ENCODE measurements around the gene PNPLA6. TPM values are rescaled to one million over a fixed set of nuclear protein-coding genes. Genes with fewer than 3 reads are reported as not detected.
"Not testable (repeated sequence)": the region's sequence is repeated elsewhere in the genome, so short reads cannot be mapped to it uniquely, and the experiment has no call there.

The PNPLA6 gene
- total and polyA plus RNA-seq, 2 of the 8 experiments (the other 6 are each of a cell fraction or from before 2014, with no cell fraction given): 55.1 to 121 TPM

- not testable (repeated sequence) for H3K18ac ChIP-seq (ENCODE audit: extremely low read depth, low read length); H3K4ac ChIP-seq (replicated peaks; ENCODE audit: insufficient read length, low read depth, low read length); H3K56ac ChIP-seq (replicated peaks; ENCODE audit: insufficient read length, low read depth, low read length); DNase-seq (ENCODE audit: low read depth in 1 of 2, low spot score in 2 of 2); H3K4me2 ChIP-seq (ENCODE audit: insufficient read depth in 1 of 2, low read depth in 2 of 2, low read length in 2 of 2); H4K8ac ChIP-seq (ENCODE audit: extremely low read depth, insufficient read depth, low read length); H2AK5ac ChIP-seq (ENCODE audit: low read depth, low read length); H3K79me1 ChIP-seq (ENCODE audit: low read depth, low read length); H2BK20ac ChIP-seq (ENCODE audit: low read length); H3K14ac ChIP-seq (ENCODE audit: insufficient read length); H3K27ac ChIP-seq (ENCODE audit: low read depth, low read length); H4K91ac ChIP-seq (replicated peaks; ENCODE audit: insufficient read length, low read length); H2BK15ac ChIP-seq (ENCODE audit: low read length); FAIRE-seq; H3K9me3 ChIP-seq (ENCODE audit: insufficient read depth in 2 of 2, low read depth in 1 of 2, low read length in 1 of 2); H2AFZ ChIP-seq (ENCODE audit: low read length); H3K23me2 ChIP-seq (ENCODE audit: low read depth, low read length); H2BK120ac ChIP-seq (replicated peaks; ENCODE audit: low read depth, low read length); H3K27me3 ChIP-seq (replicated peaks in 1 of 4; ENCODE audit: control insufficient read depth in 3 of 4, extremely low read depth in 1 of 4, insufficient read depth in 3 of 4, low read length in 3 of 4); H3K4me1 ChIP-seq (replicated peaks in 1 of 4; ENCODE audit: control insufficient read depth in 3 of 4, insufficient read depth in 4 of 4, low read length in 3 of 4); H3K23ac ChIP-seq (ENCODE audit: insufficient read length); H4K20me1 ChIP-seq (replicated peaks in 1 of 2; ENCODE audit: control insufficient read depth in 1 of 2, insufficient read depth in 2 of 2, low read length in 2 of 2); H3K4me3 ChIP-seq (ENCODE audit: extremely low read depth in 1 of 4, insufficient read depth in 2 of 4, low read depth in 3 of 4, low read length in 4 of 4); H4K5ac ChIP-seq (ENCODE audit: insufficient read length, low read depth, low read length); H2BK12ac ChIP-seq (ENCODE audit: low read depth, low read length); H3K9ac ChIP-seq (replicated peaks in 1 of 4; ENCODE audit: extremely low read depth in 1 of 4, low read depth in 3 of 4, low read length in 3 of 4); H3K79me2 ChIP-seq (ENCODE audit: control insufficient read depth in 1 of 2, insufficient read depth in 2 of 2, low read length in 2 of 2); H2BK5ac ChIP-seq (ENCODE audit: low read depth, low read length)
- 86% methylated on average over 5 of the region's 5 CpGs; no CpG with 5 or more reads in 1 of the 2 experiments for WGBS, 2 experiments (ENCODE audit: extremely low coverage in 1 of 2, insufficient coverage in 1 of 2, insufficient read length in 1 of 2, insufficient replicate concordance in 2 of 2, low coverage in 1 of 2, low lambda C conversion rate in 2 of 2, missing lambda C conversion rate in 1 of 2)
- peaks cover 3 to 30% (median 15%) of the 10 kb centered on the region in 4 experiments; a peak in 7 of 8 replicates for H3K36me3 ChIP-seq (ENCODE audit: control insufficient read depth in 2 of 4, insufficient read depth in 4 of 4, low read length in 3 of 4)
- ChIA-PET CTCF (ENCODE audit: partially characterized antibody) (interaction anchor here (0.8 to 1.6 kb wide), 2 partner anchors 12 to 29 kb away, joined by 3 to 5 read pairs; no protein-coding TSS in a partner anchor), POLR2A (ENCODE audit: partially characterized antibody) (interaction anchor here (1.2 kb wide), 1 partner anchor 17 kb away, joined by 3 read pairs; no protein-coding TSS in a partner anchor)
Measured at GRCh38 chr19:7538990-7539389, 3.5 kb downstream of the PNPLA6 start.

Data from H1 (cell line).